ENCODE measurements around the gene SSH2.
"Not testable (repeated sequence)": the region's sequence is repeated elsewhere in the genome, so short reads cannot be mapped to it uniquely, and the experiment has no call there.

SSH2 gene

DNA sequence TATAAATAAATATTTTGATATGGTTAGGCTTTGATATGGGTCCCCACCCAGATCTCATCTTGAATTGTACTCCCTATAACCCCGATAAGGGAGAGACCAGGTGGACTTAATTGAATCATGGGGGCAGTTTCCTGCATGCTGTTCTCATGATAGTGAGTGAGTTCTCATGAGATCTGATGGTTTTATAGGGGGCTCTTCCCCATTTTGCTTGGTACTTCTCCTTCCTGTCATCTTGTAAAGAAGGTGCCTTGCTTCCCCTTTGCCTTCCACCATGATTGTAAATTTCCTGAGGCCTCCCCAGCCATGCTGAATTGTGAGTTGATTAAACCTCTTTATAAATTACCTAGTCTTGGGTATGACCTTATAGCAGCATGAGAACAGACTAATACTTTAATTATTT, 55.7 kb downstream of the SSH2 start:
- DNase-seq, result not testable (repeated sequence)

DNA sequence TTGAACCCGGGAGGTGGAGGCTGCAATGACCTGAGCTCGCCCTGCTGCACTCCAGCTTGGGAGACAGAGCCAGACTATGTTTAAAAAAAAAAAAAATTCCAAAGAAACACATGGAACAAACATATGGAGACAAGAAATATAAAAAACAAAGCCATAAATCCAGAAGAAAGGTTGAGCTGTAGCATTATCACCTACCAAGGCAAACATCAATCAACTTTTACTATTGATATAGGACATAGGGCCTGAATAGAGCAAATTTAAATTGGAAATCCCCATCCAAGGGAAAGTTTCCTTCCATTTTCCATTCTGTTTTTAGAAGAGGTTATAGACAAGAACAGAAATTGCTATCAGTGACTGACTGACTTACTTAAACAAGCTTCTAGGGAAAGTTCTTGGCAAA, 56.6 kb downstream of the SSH2 start:
- no peak for DNase-seq

DNA sequence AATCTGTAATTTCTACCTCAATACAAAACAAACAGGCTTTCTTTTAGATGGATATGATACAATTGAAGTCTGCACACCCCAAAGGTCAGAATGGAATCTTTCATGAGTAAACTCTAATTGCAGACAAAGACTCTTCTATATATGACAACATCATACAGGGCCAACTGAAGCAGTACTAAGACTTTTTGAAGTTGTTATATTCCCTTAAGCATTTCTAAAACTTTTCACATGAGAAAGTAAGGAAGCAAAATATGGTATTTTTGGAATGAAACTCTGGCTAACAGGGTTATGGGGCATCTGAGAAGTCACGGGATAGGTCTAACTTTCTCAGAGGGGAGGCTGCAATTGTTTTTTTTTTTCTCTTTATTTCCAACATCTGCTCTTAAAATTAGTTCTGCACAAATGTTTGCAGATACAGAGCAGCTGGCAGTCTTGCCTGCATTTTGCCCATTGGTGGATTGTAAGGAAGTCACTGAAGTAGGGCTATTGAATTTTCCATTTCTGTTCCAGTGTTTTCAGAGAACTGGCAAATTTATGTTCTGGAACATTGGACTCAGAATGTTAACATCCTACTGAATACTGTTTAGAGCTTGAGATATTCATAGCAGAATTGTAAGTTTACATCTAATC, 59.1 kb downstream of the SSH2 start:
- no peak for DNase-seq

DNA sequence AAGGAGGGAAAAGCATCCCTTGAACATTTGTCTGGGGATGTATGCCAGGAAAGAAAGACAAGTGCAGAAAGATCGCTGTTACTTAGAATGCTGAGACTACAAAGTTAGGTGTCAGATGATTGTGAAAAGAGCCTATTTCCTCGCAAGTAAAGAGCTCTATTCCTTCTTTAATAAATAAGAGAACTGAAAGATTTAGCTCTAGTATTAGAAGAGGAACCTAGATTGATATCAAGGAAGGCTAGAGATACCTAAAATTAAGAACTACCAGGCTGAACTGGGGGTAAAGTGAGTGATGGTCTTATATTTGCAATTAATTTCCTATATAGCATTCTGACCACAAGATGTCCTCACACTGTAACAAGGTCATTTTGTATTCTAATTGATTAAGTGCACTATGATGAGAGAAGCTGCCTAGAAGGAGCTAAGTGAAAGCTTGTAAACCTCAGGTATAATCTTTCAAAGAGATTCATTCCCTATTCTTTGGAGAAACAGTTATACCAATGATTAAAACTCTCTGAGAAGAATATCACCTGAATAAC, 62.3 kb downstream of the SSH2 start:
- DNase-seq, result no peak

DNA sequence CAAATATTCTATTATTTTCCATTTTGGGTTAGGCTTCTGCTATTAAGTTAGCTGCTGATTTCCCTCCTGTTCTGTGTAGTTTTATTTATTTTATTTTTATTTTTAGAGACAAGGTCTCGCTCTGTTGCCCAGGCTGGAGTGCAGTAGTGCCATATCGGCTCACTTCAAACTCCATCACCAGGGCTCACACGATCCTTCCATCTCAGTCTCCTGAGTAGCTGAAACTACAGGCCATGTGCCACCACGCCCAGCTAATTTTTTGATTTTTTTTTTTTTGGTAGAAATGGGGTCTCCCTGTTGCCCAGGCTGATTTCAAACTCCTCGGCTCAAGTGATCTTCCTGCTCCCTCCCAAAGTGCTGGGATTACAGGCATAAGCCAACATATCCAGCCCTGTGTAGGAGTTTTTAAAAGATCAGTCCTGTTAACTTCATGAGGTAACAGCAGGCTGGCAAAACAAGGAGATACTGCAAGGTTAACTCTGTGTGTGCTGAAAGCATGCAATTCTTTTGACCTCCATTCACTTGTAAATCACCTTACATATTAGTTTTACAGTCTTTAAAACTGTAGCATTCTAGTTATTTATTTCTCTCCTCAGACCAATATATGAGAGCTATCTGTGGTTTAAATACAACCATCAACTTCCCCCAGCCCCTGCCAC, 63.2 kb downstream of the SSH2 start:
- DNase-seq, result no peak

DNA sequence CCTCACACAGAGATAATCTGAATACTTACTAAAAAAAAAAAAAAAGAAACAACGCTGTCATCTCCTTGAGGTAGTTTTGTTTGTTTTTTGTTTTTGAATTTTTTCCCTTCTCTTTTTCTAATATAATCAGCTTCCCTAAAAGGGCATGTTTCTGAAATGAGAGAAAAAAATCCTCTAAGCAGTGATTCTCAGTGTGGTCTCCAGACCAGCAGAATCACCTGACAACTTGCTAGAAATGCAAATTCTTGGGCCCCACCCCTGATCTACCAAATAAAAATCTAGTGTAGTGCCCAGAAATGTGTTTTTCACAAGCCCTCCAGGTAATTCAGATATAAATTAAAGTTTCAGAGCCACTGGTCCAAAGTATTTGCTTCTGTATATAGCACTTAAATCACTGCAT, 65.4 kb downstream of the SSH2 start:
- no peak for DNase-seq

DNA sequence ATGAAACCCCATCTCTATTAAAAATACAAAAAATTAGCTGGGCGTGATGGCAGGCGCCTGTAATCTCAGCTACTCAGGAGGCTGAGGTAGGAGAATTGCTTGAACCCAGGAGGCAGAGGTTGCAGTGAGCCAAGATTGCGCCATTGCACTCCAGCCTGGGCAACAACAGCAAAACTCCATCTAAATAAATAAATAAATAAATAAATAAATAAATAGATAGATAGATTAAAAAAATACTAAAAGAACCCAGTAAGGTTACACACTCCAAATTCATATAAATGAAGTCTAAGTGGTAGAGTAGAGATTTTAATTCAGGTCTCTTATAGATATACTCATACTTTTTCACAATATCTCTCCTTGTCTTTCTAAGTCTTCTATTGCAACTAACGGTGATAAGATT, 65.9 kb downstream of the SSH2 start:
- not testable (repeated sequence) for DNase-seq

DNA sequence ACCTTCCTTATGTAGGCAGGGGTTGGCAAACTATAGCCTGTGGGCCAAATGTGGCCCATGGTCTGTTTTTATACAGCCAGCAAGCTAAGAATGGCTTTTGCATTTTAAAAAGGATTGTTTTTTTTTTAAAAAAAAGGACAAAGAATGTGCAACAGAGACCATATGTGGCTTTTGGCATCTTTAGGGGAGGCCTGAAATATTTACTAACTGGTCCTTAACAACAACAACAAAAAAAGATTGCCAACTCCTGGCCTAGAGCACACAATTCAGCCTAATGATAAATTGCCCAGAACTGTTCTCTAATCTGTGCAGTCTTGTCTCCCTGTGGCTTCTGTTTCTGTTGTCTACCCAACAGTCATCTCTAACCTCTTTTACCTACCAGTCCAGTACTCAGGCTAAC, 67.1 kb downstream of the SSH2 start:
- no peak for DNase-seq

DNA sequence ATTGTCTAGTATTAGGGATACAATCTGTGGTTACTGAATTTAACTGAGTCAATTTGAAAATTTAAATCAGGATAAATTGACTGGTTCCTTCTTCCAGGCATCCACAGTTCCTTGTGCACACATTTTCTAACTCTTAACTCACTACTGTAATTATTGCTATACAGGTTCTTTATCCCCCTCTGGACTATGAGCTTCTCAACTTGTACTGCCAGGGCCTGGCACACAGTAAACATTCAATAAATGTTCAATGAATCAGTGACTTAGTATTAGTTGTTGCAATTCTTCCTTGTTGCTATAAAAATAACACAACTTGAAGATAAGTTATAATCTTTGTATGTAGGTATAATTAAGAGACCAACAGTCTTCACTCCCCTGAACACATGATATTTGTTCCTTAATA, 67.9 kb downstream of the SSH2 start:
- no peak for DNase-seq

DNA sequence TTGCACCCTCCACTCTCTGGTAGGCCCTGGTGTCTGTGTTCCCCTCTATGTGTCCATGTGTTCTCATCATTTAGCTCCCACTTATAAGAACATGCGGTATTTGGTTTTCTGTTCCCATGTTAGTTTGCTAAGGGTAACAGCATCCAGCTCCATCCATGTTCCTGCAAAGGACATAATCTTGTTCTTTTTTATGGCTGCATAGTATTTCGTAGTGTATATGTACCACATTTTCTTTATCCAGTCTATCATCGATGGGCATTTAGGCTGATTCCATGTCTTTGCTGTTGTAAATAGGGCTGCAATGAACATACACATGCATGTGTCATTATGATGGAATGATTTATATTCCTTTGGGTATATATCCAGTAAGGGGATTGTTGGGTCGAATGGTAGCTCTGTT, 70.6 kb downstream of the SSH2 start:
- DNase-seq, result not testable (repeated sequence)

DNA sequence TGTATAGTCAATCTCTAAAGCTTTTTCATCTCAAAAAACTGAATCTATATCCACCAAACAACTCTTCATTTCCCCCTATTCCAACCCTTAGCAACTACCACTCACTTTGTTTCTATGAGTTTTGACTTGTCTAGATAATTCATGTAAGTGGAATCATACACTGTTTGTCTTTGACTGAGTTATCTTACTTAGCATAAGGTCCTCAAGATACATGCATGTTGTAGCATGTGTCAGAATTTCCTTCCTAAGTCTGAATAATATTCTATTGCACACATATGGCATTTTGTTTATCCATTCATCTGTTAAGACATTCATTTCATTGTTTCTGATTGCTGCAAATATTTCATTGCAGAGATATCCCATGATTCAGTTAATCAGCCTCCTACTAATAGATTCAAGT, 72.2 kb downstream of the SSH2 start:
- DNase-seq, result no peak

DNA sequence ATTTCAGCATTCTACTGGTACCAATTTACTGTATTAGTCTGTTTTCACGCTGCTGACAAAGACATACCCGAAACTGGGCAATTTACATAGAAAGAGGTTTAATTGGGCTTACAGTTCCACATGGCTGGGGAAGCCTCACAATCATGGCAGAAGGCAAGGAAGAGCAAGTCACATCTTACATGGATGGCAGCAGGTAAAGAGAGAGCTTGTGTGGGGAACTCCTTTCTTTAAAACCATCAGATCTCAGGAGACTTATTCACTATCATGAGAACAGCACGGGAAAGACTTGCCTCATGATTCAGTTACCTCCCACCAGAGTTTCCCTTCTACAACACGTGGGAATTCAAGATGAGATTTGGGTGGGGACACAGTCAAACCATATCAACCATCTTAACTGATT, 72.9 kb downstream of the SSH2 start:
- DNase-seq, result not testable (repeated sequence)

DNA sequence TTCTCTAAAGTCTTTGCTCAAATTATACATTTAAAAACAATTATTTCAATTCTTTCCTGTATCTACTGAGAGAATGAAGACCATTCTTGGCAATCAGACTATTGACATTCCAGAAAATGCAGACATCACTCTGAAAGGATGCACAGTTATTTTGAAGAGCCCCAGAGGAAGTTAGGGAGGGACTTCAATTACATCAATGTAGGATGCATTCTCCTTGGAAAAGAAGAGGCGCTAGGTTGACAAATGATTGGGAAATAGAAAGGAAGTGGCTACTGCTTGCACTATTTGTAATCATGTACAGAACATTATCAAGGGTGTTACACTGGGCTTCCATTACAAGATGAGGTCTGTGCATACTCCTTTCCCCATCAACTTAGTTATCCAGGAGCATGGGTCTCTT, 74.3 kb downstream of the SSH2 start:
- DNase-seq, result no peak

DNA sequence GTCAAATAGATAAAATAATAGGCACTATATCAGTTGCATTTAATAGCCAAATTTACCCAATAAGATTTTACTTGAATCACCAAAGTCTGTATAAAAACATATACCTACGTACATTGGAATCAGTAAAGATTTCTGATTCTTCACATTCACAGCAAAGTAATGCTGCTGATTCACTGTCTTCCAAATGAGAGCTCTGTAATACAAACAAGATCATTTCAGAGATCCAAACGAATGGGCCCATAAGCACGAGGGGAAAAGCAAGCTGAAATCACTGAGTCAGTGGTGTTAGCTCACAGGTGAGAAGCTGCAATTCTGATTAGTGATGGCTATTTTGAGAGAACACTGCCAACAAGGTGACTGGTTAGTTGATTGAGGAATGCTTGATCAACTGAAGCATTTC, 81.3 kb downstream of the SSH2 start:
- DNase-seq, result no peak

DNA sequence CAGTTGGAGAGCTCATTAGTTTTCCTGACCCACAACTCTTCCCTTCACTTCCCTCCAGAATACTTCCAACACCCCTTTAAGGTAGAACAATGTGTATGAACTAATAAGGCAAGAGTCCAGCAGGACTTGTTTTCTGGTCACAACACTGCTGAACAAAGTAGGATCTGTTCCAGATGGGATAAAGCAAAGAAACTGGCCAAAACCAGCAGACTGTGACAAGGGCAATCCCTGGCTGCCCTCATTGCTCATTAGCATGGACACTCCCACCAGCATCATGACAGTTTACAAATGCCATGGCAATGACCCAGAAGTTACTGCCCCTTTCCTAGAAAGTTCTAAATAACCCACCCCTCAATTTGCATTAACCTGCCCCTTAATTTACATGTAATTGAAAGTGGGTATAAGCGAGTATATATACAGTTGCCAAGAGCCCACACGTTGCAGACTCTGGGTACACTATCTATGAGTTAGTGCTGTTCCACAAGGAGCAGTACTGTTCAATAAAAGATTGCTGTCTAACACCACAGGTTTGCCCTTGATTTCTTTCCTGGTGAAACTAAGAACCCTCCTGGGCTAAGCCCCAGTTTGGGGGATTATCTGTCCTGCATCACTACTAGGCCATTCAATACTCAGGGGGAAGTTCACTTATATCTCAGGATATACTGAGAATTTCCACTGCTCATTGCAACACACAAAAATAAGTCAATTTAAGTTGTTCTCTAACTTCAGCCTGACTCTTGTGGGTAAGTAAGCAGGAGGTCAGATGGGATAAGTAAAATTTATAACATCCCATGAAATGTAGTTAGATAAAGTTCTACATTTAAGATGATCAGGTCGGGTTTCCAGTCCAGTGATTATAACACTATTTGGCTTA, 82.3 kb downstream of the SSH2 start:
- no peak for DNase-seq

DNA sequence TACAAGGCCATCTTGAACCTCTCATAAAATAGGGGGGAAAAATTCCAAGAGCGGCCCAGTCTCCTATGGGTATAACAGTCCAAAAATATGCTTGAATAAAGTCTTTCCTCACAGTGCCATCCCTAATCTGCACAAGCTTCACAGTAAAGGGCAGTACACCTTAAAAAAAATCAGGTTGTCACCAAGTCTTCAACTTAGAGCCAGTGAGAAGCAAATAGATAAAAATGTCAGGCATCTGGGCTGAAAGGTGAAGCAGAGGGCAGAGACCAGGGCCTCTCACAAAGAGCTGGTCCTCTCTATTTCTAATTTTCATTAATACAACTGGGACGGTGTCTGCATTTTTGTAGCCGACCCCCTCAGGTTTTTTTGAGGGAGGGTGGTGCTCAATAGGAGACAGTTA, 82.9 kb downstream of the SSH2 start:
- no peak for DNase-seq

DNA sequence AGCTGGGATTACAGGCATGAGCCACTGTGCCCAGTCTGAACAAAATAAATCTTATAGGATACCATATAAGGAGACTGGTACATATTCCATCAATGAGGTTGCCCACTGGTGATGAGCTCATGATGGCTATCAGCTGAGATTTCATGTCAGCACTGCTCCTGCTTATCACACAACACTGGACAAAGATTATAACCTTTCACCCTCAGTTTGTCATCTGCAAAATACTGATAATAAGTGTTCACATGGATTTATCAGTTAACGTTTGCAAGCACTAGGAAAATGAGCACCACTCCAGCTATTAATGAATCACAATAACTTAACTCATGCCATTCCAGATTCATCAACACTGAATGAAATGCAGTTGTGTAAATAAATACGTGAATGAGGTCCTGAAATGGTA, 83.7 kb downstream of the SSH2 start:
- no peak for DNase-seq

DNA sequence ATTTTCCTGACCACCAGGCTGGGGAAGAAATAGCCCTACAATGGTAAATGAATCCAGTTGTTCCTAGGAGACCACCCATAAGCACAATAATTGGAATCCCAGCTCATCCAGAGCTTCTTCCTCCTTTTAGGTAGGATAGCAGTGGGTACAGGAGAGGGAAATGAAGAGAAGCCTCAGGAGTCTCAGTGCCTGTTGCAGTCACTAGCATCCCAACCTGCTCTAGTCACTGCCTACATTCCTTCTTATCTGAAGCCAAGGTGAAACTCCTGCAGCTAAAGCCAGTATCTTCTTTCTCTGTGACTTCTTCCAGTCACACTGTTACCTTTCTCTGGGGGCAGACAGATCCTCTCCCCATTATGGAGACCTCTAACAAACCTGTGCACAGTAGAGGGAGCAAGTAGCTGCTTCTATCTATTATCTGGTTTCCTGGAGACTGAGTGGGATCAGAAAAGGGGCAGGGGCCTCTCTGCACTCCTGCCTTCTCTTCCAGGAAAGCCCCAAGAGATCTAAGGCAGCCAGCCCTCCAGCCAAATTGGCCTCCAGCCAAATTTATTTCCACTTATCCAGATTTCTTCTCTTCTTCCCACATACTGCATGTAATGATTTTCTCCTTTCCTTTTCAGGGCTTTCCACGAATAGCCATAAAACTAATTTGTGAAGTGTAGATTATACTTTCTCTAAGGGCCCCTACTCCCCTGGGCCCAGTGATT, 85.5 kb downstream of the SSH2 start:
- DNase-seq, result no peak

DNA sequence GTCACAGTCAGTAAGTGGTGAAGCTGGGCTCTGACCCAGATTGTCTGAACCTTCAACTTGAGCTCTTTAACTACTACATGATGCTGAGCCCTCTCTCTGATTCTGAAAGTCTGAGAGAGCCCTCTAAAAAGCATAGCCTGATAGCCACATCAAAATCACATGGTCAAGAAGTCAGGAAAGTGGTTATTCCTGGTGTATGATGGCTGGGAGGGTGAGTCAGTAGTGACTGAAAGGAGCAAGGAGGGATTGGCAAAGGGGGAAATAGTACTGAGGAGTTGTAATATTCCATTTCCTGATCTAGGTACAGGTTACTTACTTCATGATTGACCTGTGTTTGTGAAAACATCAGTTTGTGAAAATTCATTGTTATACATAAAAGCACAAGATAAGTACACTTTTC, 89.1 kb downstream of the SSH2 start:
- no peak for DNase-seq

DNA sequence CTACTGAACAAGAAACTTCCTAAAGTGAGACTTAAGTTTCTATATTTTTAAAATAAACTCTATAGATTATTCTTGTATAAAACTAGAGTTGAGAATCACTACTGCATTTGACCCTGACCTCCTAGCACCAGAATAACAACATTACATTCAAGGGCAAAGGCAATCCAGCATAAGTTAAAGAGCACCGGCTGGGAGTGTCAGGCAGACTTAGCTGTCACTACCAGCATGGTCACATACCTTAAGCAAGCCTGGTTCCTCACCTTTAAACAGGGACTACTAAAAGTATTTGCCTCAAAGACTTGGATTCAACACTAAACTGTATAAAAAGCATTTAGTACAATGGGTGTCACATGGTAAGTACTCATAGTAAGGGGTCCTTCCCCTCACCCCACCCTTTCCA, 90.4 kb downstream of the SSH2 start:
- DNase-seq, result no peak

DNA sequence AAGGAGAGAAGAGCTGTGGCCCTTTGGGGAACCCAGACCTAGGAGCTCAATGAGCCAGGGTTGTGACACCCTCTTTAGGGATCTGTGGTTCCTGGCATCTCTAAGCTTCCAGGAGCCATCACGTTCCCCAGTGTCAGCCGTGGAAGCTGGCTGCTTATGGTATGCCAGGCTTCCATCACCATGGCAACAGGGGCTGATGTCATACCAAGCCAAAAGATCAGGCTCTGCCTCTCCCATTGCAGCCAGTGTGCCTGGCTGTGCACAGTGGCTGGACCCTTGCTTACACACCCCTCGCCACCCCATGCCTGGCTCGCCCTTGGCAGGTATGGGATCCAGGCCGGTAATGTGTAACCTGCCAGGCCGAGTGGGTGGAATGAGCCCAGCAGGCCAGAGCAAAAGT, 91.1 kb downstream of the SSH2 start:
- no peak for DNase-seq

DNA sequence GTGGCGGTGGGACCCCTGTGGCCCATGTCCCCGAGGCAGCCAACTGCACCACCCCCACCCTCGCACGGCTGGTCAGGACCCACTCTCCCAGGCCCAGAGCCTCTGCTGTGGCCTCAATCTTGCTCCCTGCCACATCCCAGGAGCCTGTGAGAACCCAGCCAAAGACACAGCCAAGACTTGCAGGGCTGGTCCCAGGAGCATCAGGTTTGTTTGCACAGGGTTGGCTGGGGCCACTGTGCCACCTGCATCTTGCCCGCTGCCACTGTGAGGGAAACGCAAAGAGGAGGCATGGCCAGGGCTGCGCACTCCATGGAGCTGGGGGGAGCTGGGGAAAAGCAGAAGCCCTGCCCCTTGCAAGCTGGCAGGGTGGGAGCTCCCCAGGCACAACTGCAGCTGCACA, 92.5 kb downstream of the SSH2 start:
- DNase-seq, result no peak

DNA sequence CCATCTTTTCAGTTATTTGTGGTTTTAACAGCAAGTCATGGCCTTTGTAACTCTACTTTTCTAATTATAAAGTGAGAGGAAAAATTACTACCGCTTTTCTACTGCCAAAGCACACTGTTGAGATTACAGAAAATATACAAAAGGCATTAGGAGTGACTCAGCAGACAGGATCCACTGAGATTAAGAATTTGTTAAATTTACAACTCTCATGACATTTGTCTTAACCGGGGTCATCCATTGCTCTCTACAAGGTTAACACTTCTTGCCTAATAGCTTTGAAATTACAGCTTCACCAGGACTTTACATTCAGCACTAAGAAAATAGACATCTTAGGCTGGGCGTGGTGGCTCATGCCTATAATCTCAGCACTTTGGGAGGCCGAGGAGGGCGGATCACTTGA, 93.4 kb downstream of the SSH2 start:
- no peak for DNase-seq

All from NK-92 treated with Interleukin-12 subunit alpha and Interleukin-12 subunit beta, amount 100 ng/mL, for 24 hours (cell line).